GM18505 (cell line): Measurements from ENCODE around the gene FGF7.

Experiments
- ATAC-seq: cut with Tn5 transposase; IDR thresholded peaks from one replicate; pipeline ENCODE4 v1.9.1; 2021; ENCODE audit not compliant: unreplicated experiment
- POLR2A ChIP-seq: IDR thresholded peaks from 4 replicates; pipeline ENCODE4 v1.6.1; 2011; ENCODE audit warnings: borderline replicate concordance; ENCODE audit not compliant: insufficient read depth, insufficient read length; ENCODE audit errors: extremely low read depth

Gene FGF7

GRCh38 chr15:49423901-49424550, 984 bp downstream of the FGF7 start:
- no peak for TF ChIP-seq POLR2A
- no peak for ATAC-seq

GRCh38 chr15:49424954-49425353, 1.9 kb downstream of the FGF7 start:
- no peak for TF ChIP-seq POLR2A
- ATAC-seq = no peak

GRCh38 chr15:49427372-49427771, 4.3 kb downstream of the FGF7 start:
- no peak for ATAC-seq

GRCh38 chr15:49428409-49429095, 5.5 kb downstream of the FGF7 start:
- TF ChIP-seq POLR2A = no peak
- no peak for ATAC-seq

More at GRCh38 chr15:49427372-49427771, 4.3 kb downstream of the FGF7 start:
- TF ChIP-seq POLR2A = no peak

GRCh38 chr15:49430046-49430445, 7.0 kb downstream of the FGF7 start:
- no peak for TF ChIP-seq POLR2A
- no peak for ATAC-seq

GRCh38 chr15:49435174-49435573, 12.1 kb downstream of the FGF7 start:
- ATAC-seq = no peak
- TF ChIP-seq POLR2A = no peak

GRCh38 chr15:49436751-49437150, 13.7 kb downstream of the FGF7 start:
- no peak for ATAC-seq
- no peak for TF ChIP-seq POLR2A

GRCh38 chr15:49438962-49439631, 16.1 kb downstream of the FGF7 start:
- TF ChIP-seq POLR2A = no peak
- ATAC-seq = peak; percentile 82

GRCh38 chr15:49439678-49440395, 16.8 kb downstream of the FGF7 start:
- ATAC-seq = no peak
- no peak for TF ChIP-seq POLR2A

- ATAC-seq = no peak
- TF ChIP-seq POLR2A = no peak
Observed at GRCh38 chr15:49441356-49441755, 18.3 kb downstream of the FGF7 start.

GRCh38 chr15:49441816-49442215, 18.8 kb downstream of the FGF7 start:
- TF ChIP-seq POLR2A = no peak
- no peak for ATAC-seq

- no peak for TF ChIP-seq POLR2A
- ATAC-seq = no peak
Observed at GRCh38 chr15:49452595-49452994, 29.6 kb downstream of the FGF7 start.

GRCh38 chr15:49456166-49456565, 33.1 kb downstream of the FGF7 start:
- TF ChIP-seq POLR2A = no peak
- no peak for ATAC-seq
